NOMO-1 treated with DMSO at 0.1 percent for 48 hours (cell line): ENCODE results near the gene MSI1.

ENCODE experiments used
- DNase-seq: peaks from one replicate; lab custom pipeline; 2025; ENCODE audit not compliant: unreplicated experiment; lab: John Stamatoyannopoulos, UW

MSI1 gene

DNA sequence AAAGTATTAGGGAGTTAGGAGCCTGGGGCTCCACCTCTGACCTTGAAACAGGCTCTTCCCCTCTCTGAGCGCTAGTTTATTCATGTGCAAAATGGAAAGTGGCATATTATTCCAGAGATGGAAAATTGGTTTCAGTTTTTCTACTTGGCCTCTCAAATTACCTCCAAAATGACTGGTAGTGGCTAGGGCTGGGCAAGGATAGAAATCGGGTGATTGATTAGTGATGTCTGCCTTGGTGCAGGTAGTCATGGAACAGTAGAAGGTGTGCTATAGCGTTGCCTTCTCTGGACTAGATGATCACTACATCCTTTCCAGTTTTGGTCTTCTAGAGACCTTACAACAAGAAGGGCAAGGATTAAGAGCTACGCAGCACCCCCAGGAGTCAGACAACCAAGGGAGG, 8.6 kb upstream of the MSI1 start:
- no peak for DNase-seq

GRCh38 chr12:120376934-120377572, 8.1 kb upstream of the MSI1 start:
- peak; percentile 12 for DNase-seq

DNA sequence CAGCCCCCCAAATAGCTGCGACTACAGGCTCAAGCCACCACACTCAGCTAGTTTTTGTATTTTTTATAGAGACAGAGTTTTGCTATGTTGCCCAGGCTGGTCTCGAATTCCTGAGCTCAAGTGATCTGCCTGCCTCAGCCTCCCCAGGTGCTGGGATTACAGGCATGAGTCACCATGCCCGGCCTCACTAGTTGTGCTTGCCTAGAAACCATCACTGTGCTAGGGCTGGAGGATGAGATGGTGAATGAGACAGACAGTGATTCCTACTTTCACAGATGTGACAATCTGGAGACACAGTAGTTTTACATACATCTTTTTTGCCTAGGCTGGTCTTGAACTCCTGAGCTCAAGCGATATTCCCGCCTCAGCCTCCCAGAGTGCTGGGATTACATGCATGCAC, 7.5 kb upstream of the MSI1 start:
- DNase-seq: no peak

DNA sequence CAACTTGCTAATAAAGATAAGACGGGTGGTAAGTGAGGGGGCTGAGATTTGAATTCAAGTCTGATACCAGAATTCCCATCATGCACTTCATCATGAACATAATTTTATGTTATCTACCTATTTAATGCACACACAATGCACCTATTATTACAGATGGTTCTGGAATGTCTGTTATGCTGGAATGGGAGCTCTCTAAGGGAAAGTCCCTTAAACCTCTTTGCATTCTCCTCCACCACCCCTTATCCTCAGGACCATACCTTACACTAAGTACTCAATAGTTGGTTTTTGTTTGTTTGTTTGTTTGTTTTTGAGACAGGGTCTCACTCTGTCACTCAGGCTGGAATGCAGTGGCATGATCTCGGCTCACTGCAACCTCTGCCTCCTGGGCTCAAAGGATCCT, 7.0 kb upstream of the MSI1 start:
- no peak for DNase-seq

DNA sequence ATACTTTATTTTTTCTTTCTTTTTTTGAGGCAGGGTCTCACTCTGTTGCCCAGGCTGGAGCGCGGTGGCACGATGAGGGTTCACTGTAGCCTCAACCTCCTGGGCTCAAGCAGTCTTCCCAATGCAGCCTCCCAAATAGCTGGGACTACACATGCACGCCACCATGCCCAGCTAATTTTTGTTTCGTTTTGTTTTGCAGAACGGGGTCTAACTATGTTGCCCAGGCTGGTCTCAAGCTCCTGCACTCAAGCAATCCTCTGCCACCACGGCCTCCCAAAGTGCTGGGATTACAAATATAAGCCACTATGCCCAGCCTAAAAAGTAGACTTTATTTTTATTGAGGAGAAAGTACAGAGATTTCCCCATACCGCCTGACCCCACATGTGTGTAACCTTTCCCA, 4.7 kb upstream of the MSI1 start:
- no peak for DNase-seq

DNA sequence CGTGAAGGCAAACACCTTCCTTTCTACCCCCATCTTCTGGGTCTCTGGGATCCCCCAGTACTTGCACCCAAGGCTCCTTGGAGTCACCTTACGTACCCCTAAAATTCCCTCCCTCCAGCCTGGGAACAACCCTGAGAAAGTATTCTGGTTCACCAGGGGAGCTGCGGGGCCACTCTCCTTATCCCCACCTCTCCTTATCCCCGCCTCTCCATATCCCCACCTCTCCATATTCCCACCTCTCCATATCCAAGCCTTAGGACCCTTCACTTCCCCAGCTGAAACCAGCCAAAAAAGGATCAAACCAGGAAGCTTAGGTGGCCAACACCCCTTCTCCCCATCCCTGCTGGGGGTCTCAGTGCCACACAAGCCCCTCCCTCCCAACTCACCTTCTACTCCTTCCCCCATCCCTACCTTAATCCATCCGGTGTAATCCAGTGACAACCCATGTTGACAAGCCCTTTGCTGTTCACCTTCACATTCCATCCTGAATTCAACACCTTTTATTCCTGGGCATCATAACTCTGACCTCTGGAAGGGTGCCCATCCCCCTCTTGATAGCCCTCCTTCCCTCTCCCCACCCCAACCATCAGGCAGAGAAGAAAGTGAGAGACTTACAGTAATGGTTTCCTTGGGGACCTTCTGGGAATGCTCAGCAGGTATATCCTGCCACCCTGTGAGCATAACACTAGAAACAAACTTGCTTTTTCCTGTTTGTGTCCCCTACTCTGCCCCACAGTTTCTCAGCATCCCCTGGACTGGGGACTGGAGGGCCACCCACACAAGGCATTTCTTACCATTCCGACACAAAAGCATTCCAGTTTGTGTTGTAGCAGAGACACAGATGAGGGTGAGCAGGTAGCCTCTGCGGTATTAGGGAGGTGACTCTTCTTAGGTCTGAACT, 1.6 kb upstream of the MSI1 start:
- no peak for DNase-seq

DNA sequence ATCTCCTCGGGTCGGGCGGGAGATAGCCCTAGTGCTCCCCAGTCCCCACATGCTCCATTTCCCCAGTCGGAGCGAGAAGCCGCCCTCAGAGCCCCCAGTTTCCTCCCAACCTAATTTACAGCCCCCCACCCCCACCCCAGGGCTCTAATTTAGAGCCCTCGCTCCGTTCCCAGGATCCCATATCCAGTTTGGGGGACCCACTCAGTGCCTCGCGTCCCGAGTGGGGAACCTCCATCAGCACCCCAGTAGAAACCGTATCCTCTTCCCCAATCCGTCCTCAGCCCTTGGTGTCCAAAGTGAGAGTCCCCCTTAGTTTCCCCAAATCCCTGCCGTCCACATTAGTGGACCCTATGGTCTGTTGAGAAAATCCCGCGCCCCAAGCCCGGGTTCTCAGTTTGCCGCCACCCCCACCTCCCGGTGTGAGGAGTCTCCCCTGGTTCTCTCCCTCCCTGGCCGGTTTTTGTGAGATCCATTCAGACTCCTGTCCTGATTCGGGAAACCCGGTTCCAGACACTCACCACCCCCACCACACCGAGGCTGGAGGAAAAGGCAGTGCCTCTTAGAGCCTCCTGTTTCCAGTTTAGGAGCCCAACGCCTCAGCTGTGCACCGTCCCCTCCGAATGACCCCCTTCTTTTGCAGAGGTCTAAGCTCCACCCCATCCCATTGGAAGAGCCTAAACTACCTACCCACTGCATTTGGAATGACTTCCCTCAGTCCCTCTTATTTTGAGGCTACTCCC, 809 bp upstream of the MSI1 start:
- DNase-seq: no peak

DNA sequence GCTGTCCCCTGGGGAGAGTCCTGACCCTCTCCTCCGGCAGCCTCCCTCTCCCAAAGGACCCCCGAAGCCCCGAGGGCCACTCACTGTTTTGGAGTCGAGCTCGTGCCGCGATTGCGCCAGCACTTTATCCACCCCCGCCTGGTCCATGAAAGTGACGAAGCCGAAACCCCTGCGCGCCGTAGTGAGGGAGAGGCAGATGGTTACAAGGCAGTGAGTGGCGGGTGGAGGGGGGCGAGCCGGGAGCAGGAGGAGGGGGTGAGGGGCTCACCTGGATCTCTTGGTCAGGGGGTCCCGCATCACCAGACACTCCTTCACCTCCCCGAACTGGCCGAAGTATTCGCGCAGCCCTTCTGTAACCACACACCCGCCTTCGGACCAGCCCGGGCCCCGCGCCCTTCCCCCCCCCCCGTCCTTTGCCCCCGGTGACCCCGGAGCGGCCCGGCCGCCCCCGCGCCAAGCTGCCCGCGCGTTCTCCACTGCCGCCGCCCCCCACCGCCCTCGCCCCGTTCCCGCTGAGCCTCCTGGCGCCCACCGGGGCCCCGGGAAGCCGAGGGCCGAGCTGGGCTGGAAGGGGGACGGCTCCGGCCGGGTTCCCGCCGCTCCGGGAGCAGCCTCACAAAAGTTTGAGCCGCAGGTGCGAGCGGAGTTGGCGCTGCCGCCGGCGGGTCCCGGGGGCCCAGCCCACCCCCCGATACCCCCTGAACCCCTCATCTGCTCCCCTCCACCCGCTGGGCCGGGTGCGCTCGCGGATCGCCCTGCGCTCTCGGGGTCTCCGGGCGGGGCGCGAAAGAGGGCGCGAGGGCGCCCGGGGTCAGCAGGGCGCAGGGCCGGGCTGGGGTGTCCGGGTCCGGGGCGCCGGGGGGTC, 808 bp downstream of the MSI1 start:
- no peak for DNase-seq

DNA sequence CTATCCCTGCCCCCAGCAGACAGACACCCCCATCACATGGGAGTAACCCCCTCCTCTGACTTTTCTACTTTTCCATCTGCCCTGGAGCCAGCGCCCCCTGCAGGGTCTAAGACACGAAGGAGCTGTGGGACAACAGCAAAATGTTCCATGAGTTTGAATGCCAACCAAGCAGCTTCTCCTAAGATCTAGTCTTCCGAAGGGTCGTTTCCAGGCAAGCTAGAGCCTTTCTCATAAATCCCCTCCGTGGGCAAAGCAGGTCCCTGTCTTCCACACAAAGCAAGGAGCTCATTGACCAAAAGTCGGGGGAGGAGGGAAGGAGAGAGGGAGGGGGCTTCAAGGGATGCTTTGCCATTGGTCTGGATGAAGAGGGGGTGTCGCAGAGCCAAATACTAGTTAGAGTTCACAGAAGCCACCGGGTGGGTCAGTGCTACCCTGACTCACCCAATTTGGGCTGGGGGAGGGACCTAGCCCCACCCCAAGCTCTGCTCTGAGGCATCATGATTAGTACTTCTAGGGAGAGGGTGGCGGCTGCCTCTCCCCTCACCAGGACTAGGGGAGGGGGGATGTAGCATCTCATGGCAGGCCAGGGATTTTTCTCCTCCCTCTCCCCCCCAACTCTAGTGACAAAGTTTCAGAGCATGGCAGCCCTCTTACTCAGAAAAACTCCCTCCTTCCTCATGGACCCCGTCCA, 1.6 kb downstream of the MSI1 start:
- DNase-seq: no peak

DNA sequence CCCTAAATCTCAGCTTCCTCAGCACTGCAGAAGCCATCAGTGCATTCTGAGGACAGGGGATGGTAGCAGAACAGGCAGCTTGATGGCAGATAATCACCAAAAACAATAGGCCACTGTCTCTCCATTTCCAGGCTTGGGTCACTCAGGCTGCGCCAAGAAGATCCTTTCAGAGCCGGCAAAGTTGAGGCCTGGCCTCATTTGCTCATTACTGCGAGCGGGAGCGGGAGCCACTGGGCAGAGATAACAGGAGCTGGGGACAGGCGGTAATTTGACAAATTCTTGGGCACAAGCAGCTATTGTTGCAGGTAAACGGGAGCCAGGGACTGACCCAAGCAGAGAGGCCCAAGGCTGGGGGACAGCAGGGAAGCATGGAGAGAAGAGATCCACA, 2.1 kb downstream of the MSI1 start:
- no peak for DNase-seq

- DNase-seq: no peak
These were observed 2.6 kb downstream of the MSI1 start for GRCh38 chr12:120366341-120366705.

DNA sequence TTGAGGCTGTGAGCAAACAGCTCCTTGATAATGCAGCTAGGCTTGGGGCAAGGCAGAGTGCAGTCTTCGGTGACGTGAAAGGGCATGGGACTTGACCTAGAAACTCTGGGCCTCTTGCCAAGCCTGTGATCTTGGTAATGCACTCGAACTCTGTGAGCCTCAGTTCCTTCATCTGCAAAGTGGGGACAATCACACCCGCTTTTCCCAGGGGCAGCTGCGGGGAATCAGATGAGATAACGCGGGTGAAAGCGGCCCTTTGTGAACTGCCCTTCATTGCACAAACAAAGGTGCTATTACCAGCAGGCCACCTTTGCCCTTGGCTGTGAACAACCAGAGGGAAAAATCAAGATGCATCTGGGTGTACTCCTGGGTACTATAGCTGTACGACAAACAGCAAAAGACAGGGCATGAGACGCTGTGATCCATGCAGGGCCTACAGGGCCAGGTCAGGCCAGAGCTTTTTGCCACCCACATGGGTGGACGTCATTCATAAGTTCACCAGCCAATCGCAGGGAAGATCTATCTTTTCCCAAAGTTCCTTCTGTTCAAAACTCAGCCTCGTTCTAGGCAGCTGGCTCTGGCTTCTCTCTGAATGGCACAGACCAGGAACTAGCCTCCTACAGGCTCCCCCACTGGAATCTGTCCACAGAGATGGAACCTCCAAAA, 3.2 kb downstream of the MSI1 start:
- no peak for DNase-seq

DNA sequence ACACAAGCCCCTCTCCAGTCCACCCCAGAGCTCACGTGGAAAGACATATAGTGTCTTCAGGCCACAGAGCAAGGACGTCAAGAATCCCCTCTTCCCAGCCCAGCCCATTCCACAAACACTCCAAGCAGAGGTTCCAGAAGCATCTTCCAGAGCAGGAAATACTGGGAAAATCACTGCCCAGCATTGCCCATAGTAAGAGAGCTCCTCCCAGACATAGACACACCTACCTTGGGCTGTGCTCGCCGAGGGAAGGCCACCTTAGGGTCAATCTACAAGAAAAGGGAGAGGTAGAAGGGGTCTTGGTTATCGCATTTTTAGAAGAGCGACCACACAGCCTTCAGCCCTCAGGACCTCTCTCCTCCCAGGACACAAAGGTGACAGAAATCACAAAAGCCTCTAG, 4.5 kb downstream of the MSI1 start:
- DNase-seq: no peak

DNA sequence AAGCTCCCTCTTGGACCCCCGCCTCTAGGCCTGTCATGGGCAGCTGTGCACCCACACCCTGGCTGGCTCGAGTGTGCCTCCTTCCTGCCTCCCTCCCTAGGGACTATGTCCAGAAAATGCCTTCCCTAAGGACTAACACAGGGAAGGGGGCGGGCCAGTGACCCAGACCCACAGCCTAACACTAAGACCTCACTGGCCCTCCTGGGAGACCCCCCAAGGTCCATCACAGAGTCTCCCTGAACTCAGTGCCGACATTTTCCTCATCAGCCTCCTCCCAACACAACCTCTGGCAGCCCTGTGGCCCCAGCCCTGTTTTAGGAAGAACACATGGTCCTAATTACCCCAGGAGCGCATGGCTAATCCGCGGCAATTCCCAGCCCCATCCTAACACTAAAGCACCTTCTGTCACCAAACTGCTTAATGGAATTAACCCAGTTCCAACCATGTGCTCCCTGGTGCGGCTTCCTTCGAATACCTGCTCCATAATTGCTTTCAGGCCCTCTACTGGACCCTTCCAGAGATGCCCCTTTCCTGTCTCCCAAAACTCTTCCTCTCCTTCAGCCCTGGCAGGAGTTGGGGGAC, 5.6 kb downstream of the MSI1 start:
- no peak for DNase-seq

GRCh38 chr12:120362516-120363273, 6.3 kb downstream of the MSI1 start:
- no peak for DNase-seq

DNA sequence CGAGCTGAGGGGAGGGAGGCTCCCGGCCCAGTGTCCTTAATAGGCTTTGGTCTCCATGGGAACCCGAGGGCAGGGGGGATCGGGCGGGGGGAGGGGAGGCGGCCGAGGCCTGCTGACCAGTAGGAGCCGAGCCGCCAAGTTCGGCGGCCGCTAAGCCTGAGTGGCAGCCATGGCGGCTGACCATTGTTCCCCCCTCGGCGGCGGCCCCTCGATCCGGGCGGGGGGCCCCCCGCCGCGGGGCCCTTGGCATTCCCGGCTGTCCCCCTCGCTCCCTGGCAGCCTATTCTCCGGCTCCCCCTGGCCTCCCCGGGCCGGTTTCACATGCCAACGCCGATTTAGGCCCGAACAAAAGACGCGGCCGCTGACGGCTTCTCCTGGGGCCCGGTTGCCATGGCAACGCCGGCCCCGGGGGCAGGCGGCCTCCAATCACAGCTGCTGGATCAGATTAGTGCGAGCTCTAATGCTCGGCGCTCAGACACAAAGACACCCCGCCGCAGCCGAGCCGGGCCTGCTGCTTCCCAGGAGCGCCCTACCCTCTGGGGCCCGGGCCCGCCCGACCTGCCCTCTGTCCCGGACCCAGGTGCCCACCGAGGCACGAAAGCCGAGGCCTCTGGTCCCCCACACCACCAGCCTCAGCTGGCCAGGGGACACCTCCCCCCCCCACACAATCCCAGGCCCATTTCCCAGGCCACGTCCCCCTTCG, 7.3 kb downstream of the MSI1 start:
- no peak for DNase-seq

DNA sequence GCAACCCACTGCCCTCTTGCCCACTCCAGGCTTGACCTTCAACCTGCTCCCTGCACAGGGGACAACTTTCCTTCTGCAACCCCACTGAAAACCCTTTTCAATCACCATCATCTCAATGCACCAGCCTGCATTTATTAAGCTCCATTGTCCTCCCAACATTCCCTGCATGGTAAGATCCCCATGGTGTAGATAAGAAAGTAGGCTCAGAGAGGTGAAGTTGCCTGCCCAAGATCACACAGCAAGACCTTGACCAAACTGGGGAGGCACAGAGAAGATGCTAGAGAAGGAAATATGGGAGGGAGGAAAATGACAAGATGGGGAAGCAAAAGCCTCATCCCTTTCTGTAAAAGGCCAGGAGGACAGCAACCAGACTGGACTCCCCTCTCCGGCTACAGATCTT, 9.8 kb downstream of the MSI1 start:
- DNase-seq: no peak

- no peak for DNase-seq
These were observed 10.4 kb downstream of the MSI1 start for GRCh38 chr12:120358412-120359100.
